22Rv1 (cell line): Measurements from ENCODE around the gene SCG3.

ENCODE experiments used
- H3K27ac ChIP-seq: fragments of 450-650 bp; 2 replicates; pipeline ENCODE4 v1.5.1; 2017
- ZFX ChIP-seq: fragments of 450-650 bp; IDR thresholded peaks from 2 replicates; pipeline ENCODE4 v1.6.1; 2017; ENCODE audit warnings: antibody characterized with exemption, borderline replicate concordance
- TF ChIP-seq, protein P1 (sequence below): fragments of 450-650 bp; IDR thresholded peaks from 2 replicates; pipeline ENCODE4 v1.5.1; 2017; ENCODE audit warnings: mild to moderate bottlenecking

SCG3 gene

DNA sequence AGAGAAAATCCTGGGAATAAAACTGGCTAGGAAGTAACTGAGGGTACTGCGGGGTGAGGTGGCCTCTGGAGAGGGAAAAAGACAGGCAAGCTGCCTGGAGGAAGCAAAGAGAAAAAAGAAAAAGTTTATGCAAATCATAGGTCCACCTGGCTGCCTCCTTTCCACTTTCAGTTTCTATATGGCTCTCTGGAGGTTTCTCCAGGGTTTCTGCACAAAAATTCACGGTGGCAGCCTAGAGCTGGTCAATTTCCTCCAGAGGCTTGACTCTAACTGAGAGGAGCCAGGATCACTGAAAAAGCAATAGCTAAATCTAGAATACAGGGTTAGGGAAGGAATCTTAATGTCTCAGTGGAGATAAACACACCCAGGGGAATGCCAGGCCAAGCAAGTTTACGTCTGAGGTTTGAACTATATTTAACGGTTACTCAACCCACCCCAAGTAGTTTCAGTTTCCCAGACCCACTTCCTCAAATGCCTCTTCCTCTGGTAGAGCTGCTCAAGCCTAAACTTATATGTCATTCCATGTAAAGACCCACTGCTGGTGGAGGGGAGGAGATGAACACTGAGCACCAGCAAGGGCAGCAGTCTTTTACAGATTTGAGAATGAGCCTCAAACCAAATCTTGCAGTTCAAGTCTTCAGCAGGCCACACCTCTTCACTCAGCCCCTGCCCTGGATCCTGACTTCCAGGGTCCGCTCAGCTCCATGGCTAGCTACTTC is 50.4 kb downstream of the SCG3 start:
- no peak for TF ChIP-seq ZFX
- TF ChIP-seq, protein P1, sequence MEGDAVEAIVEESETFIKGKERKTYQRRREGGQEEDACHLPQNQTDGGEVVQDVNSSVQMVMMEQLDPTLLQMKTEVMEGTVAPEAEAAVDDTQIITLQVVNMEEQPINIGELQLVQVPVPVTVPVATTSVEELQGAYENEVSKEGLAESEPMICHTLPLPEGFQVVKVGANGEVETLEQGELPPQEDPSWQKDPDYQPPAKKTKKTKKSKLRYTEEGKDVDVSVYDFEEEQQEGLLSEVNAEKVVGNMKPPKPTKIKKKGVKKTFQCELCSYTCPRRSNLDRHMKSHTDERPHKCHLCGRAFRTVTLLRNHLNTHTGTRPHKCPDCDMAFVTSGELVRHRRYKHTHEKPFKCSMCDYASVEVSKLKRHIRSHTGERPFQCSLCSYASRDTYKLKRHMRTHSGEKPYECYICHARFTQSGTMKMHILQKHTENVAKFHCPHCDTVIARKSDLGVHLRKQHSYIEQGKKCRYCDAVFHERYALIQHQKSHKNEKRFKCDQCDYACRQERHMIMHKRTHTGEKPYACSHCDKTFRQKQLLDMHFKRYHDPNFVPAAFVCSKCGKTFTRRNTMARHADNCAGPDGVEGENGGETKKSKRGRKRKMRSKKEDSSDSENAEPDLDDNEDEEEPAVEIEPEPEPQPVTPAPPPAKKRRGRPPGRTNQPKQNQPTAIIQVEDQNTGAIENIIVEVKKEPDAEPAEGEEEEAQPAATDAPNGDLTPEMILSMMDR: no peak
- H3K27ac ChIP-seq: no peak overlapping the region

DNA sequence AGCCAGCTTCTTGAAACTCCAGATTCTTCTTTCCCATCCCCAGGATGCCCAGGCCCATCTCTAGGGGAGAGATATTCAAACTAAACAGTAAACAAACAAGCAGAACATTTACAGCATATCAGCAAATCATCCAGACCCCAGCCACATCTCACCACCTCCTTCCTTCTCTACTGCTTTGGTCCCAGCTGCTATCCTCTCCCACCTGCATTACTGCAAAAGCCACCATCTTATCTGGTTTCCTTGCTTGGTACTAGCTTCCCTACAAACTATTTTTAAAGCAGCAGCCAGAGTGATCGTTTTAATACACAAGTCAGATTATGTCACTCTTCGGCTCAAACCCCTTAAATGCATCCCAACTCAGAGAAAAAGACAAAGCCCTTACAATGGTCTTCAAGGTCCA is 51.3 kb downstream of the SCG3 start:
- no peak overlapping the region for H3K27ac ChIP-seq
- no peak for TF ChIP-seq ZFX
- TF ChIP-seq, protein P1: no peak

DNA sequence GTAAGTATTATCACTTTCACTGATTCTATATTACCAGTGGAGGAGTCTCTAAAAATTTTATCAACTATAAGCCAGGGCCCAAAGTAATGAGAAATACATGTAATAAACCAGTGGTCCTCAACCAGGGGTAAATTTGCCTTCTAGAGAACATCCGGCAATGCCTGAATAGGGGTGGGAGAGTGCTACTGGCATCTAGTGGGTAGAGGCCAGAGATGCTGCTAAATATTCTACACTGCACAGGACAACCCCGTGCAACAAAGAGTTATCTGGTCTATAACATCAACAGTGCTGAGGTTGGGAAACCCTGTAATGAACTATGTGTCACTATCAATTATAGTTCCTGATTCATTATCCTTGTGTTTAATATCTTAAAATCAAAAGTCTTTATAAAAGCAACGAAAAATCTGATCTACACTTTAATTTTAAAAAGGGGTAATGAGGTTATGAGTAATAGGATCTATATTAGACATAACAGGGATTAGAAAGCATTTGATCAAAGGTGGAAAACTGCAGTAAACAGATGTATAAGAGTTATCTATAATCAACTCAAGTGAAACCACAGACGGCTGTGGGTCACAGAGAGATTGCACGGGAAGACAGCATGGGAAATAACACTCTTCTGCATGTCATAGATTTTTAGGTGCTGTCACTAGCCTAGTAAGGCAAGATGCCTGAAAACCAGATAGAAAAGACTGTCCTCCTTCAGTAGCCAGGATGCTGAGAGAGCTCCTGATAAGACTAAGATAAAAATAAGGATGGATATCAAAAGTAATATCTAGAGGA is 54.1 kb downstream of the SCG3 start:
- TF ChIP-seq ZFX: no peak
- TF ChIP-seq, protein P1: no peak
- H3K27ac ChIP-seq: no peak overlapping the region

DNA sequence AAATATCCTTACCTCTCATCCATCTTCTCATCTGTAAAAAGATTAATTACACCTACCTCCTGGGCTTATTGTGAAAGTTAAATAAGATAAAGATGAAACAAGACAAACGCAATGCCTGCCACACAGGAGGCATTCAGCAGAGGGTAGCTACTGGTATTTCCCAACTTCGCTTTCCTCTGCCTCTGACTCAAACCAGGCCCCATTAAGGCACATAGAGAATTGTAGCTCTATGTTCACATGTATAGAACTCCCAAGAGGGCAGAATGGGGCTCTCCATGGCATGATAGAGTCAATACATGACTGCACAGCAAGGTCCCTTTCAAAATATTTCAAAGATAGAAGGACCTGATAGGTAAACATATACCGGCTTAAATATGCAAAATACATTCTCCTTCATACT is 54.8 kb downstream of the SCG3 start:
- H3K27ac ChIP-seq: peak overlapping the region; percentile 78
- TF ChIP-seq, protein P1: no peak
- TF ChIP-seq ZFX: no peak

DNA sequence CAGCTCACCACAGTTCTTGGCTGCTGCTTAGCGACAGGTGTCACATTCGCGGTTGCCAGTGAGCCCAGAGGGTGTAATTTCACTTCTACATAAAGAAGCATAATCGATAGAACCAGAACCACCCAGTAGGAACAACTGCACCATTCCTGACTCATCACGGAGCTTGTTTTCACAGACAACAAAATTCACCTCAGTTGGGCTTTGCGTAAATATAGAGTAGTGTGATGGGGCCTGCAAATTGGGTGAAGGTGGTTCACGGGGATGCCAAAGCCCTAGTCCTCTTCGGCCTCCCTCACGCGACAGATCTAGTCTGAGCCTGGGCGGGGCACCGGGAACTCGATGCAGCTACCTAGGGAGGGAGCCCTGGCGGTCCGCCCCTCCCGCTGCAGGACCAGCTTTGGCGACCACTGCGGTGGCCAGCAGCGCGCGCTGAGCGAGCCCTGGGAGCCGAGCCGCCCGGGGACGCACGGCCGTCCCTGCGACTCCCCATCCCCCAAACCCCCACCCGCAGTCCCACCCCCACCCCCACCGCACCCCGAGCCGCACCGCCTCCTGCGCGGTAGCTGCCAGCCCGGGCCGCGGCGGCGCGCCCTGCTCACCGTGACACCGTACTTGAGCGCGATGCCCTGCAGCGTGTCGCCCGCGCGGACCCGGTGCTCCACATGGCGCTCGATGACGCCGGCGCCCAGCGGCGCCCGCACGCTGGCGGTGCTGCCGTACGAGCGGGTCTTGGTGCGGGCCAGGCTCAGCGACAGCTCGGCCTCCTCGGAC is 55.6 kb downstream of the SCG3 start:
- no peak for TF ChIP-seq ZFX
- TF ChIP-seq, protein P1: no peak
- peak overlapping the region; percentile 78 for H3K27ac ChIP-seq

DNA sequence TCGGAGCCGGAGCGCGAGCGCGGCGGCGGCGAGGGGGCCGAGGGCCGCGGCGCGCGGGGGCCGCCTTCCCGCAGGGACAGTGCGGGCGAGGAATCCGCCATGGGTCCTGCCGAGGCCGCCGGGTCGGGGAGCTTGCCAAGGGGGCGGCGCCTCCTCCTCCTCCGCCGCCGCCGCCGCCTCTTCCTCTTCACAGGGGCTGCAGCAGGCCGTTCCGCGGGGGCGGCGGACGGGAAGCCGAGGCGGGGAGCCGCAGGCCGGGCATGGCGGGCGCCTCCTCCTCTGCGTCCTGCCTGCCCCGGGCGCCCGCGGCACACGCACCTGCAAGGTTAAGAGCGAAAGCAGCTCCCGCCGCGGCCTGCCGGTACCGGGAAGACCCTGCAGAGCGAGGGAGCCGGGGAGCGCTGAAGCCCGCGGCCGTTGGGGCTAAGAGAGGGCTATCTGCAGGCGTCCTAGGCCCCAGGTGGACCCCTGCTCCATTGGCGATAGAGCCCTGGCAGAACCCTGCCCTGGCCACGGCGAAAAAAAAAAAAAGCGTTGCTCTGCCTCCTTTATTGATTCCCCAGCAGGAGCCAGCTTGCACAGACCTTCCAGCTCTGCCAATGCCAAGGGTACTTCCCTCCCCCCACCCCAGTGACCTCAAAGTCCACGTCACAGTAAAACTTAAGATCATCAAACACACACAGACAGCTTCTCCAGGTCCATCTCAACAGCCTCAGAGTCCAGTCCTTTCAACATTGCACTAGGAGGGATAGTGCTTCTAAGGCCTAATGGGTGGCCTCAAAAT is 56.4 kb downstream of the SCG3 start, which contains the start of gene LYSMD2:
Gene LYSMD2 (minus strand): TSS at position 134 of the 784 bp plus-strand sequence. CDS start 33 bp downstream, at position 101.
- TF ChIP-seq, protein P1: no peak
- no peak for TF ChIP-seq ZFX
- H3K27ac ChIP-seq: peak within 1 kb of the TSS; percentile 78
